SK-N-SH (cell line): ENCODE measurements around the gene SCN7A. TPM values are rescaled to one million over a fixed set of nuclear protein-coding genes. Genes with fewer than 3 reads are reported as not detected.
"Not testable (repeated sequence)": the region's sequence is repeated elsewhere in the genome, so short reads cannot be mapped to it uniquely, and the experiment has no call there.

Source experiments
- CTCF ChIA-PET: fragments of 300-600, 350-600 bp; formaldehyde crosslinking; extraction: SDS; loops from one replicate; lab custom pipeline; 2021; lab: Yijun Ruan, JAX
- POLR2A ChIA-PET: fragments of 350-600 bp; sonication (Branson Sonifier 250); formaldehyde crosslinking; extraction: SDS; loops from one replicate; lab custom pipeline; 2020; ENCODE audit warnings: antibody characterized with exemption, inconsistent platforms; lab: Yijun Ruan, JAX
- DNase-seq: peaks from one replicate; pipeline ENCODE4 v3.0.0; 2012
- H2AFZ ChIP-seq: fragments of 200-600 bp; sonication (generic); 2 replicates; pipeline ENCODE4 v1.8.1; 2016; ENCODE audit warnings: antibody characterized with exemption, mild to moderate bottlenecking, low read depth
- H3F3A ChIP-seq: fragments of 200-600 bp; sonication (generic); replicated peaks from 2 replicates; pipeline ENCODE3; 2016; ENCODE audit warnings: antibody characterized with exemption, mild to moderate bottlenecking; ENCODE audit not compliant: insufficient read depth
- H3K27ac ChIP-seq, 2 experiments: fragments of 200-500 bp in 1 of 2; fragments of 200-600 bp in 1 of 2; sonication (Bioruptor generic) in 1 of 2; sonication (generic), shearing (Covaris generic) in 1 of 2; 2 replicates each; pipeline versions ENCODE4 v1.5.1 to v1.6.1; 2014 to 2016; ENCODE audit warnings: low read depth in 2 of 2, inconsistent platforms in 1 of 2, low read length in 1 of 2, mild to moderate bottlenecking in 1 of 2, mixed read lengths in 1 of 2
- H3K27me3 ChIP-seq: fragments of 200-600 bp; sonication (generic), shearing (Covaris generic); 2 replicates; pipeline ENCODE4 v1.6.1; 2016; ENCODE audit warnings: mixed run types; ENCODE audit not compliant: insufficient read depth
- H3K36me3 ChIP-seq, 2 experiments: fragments of 200-500 bp in 1 of 2; fragments of 200-600 bp in 1 of 2; sonication (Bioruptor generic) in 1 of 2; sonication (generic) in 1 of 2; replicated peaks in 1 of 2; 2 replicates each; pipeline versions ENCODE3 to v1.5.1; 2014 to 2016; ENCODE audit warnings: low read length in 1 of 2, mild to moderate bottlenecking in 1 of 2; ENCODE audit not compliant: insufficient read depth in 2 of 2, control insufficient read depth in 1 of 2
- H3K4me1 ChIP-seq, 2 experiments: fragments of 200-500 bp in 1 of 2; fragments of 200-600 bp in 1 of 2; sonication (Bioruptor generic) in 1 of 2; sonication (generic), shearing (Covaris generic) in 1 of 2; 2 replicates each; pipeline versions ENCODE4 v1.5.1 to v1.6.1; 2014 to 2016; ENCODE audit warnings: low read depth in 1 of 2, low read length in 1 of 2, mixed run types in 1 of 2; ENCODE audit not compliant: insufficient read depth in 2 of 2, control insufficient read depth in 1 of 2
- H3K4me2 ChIP-seq: fragments of 200-600 bp; sonication (generic), shearing (Covaris generic); 2 replicates; pipeline ENCODE4 v1.6.1; 2017; ENCODE audit warnings: mixed run types
- H3K4me3 ChIP-seq, 2 experiments: fragments of 200-500 bp in 1 of 2; fragments of 200-600 bp in 1 of 2; sonication (Bioruptor generic) in 1 of 2; sonication (generic), shearing (Covaris generic) in 1 of 2; 2 replicates each; pipeline versions ENCODE4 v1.5.1 to v1.8.1; 2014 to 2016; ENCODE audit warnings: low read depth in 2 of 2, inconsistent platforms in 1 of 2, low read length in 1 of 2, mild to moderate bottlenecking in 1 of 2, mixed read lengths in 1 of 2, moderate library complexity in 1 of 2
- H3K79me2 ChIP-seq: fragments of 200-600 bp; sonication (generic); 2 replicates; pipeline ENCODE4 v1.8.1; 2017; ENCODE audit warnings: mild to moderate bottlenecking; ENCODE audit not compliant: insufficient read depth
- H3K9ac ChIP-seq: fragments of 200-600 bp; sonication (generic); 2 replicates; pipeline ENCODE4 v1.6.1; 2017; ENCODE audit warnings: mixed run types
- H3K9me2 ChIP-seq: fragments of 200-600 bp; sonication (generic); 2 replicates; pipeline ENCODE4 v1.6.1; 2017; ENCODE audit warnings: mixed run types
- H3K9me3 ChIP-seq: fragments of 200-600 bp; sonication (generic); 2 replicates; pipeline ENCODE4 v1.6.1; 2017; ENCODE audit warnings: mixed run types, mild to moderate bottlenecking, moderate library complexity
- H4K20me1 ChIP-seq: fragments of 200-600 bp; sonication (generic); 2 replicates; pipeline ENCODE4 v1.6.1; 2017; ENCODE audit warnings: mild to moderate bottlenecking, mixed run types; ENCODE audit not compliant: insufficient read depth
- EZH2phosphoT487 ChIP-seq: fragments of 200-600 bp; sonication (generic); IDR thresholded peaks from 2 replicates; pipeline ENCODE4 v1.6.1; 2017; ENCODE audit warnings: low read depth, mixed run types, mild to moderate bottlenecking, antibody characterized with exemption, moderate library complexity, borderline replicate concordance
- FOXJ3 ChIP-seq: sonication (generic); formaldehyde crosslinking; IDR thresholded peaks from 2 replicates; pipeline ENCODE4 v1.5.1; 2020; ENCODE audit warnings: mild to moderate bottlenecking, missing genetic modification reagents
- JUND ChIP-seq: IDR thresholded peaks from 2 replicates; pipeline ENCODE4 v1.4.0; 2012
- MXI1 ChIP-seq: IDR thresholded peaks from 2 replicates; pipeline ENCODE4 v1.6.1; 2012; ENCODE audit warnings: mild to moderate bottlenecking, low read depth, low read length, improper control_type of control experiment
- NRF1 ChIP-seq: IDR thresholded peaks from 2 replicates; pipeline ENCODE4 v1.6.1; 2012; ENCODE audit warnings: low read depth, mild to moderate bottlenecking, low read length
- POLR2AphosphoS5 ChIP-seq: IDR thresholded peaks from 2 replicates; pipeline ENCODE4 v1.6.1; 2012; ENCODE audit warnings: low read depth, low read length
- YY1 ChIP-seq: IDR thresholded peaks from 2 replicates; pipeline ENCODE4 v1.4.0; 2012; ENCODE audit warnings: low read depth, mild to moderate bottlenecking
- WGBS: methylation state at CpG from one replicate; pipeline ENCODE4 v1.1.6; 2017; ENCODE audit warnings: low lambda C conversion rate; 5-methylcytosine and 5-hydroxymethylcytosine counted together
- polyA plus RNA-seq, 3 experiments: library from polyadenylated mRNA; depleted of rRNA; stranded (reverse); fragments of >200 nt; gene quantifications; 2 replicates each; pipeline ENCODE4 v1.2.3, GENCODE V29; 2012
- TF ChIP-seq, protein P1 (sequence below): fragments of 200-600 bp; sonication (generic); IDR thresholded peaks from 2 replicates; pipeline ENCODE4 v1.6.1; 2017; ENCODE audit warnings: antibody characterized with exemption, mild to moderate bottlenecking, moderate library complexity

The SCN7A gene
- polyA plus RNA-seq, 1 of the 3 experiments (the other 2 are of a cell fraction), result 0.02 TPM

DNA sequence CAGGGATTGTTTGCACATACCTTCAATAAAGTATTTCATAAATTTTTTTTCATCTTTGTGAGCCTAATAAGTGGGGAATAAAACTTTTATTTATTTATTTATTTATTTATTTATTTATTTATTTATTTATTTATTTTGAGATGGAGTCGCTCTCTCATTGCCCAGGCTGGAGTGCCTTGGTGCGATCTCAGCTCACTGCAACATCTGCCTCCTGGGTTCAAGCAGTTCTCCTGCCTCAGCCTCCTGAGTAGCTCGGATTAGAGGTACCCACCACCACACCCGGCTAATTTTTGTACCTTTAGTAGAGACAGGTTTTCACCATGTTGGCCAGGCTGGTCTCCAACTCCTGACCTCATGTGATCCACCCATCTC lies 136.1 kb downstream of the SCN7A start:
- 96% methylated on average over 4 of the region's 4 CpGs for WGBS
- H2AFZ ChIP-seq, POLR2A ChIA-PET, H3K4me3 ChIP-seq, H3K9me3 ChIP-seq, H3K27me3 ChIP-seq, H3K9ac ChIP-seq, H3K36me3 ChIP-seq, H4K20me1 ChIP-seq, H3K4me2 ChIP-seq, H3K27ac ChIP-seq, H3K9me2 ChIP-seq, DNase-seq, H3F3A ChIP-seq: not testable (repeated sequence)
- Histone ChIP-seq H3K4me1 (peaks cover 3 to 11% of the 10 kb centered on the region in 2 experiments; a peak in 2 of 4 replicates), H3K79me2 (0 out of 2 replicates have a peak, but pooled peaks cover 10% of the 10 kb centered on the region)
- CTCF ChIA-PET, result interaction anchor here (1.5 to 1.7 kb wide), 2 partner anchors 20 to 59 kb away, joined by 3 to 4 read pairs; no protein-coding TSS in a partner anchor

DNA sequence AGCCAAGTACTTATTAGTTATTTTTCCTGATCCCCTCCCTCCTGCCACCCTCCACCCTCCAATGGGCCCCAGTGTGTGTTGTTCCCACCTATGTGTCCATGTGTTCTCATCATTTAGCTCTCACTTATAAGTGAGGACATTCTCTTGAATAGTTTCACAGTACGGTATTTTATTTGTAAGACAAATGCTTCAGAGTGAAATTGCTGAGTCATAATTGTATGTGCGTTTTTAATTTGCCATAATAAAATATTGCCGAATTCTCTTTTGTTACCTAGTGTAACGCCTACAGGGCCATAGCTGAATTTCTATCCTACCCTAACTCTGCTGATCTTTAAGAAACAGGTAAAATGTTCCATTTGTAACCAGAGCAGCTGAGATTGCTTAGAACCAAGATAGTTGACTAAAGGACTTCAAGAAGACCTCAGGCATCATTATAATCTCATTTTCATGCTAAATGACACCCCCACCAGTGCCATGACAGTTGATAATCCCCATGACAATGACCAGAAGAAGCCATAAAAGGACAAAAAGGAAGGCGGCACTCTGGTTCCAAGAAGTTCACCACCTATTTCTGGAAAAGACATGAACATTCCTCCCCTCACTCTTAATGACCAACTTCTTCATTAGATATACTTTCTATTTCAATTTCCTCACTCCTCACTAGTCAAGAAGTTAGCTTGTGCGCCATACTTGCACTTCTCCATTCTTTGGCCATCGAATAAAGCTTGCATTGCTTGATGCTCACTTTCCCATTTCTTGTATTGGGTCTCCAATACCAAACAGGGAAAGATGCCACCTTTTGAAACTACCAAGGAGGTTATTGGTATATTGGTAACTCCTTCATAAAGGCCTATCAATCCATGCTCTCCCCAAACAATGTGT lies 136.7 kb downstream of the SCN7A start:
- no peak for DNase-seq
- Histone ChIP-seq H3K9me2 (no peaks in the 10 kb centered on the region), H3K9ac (no peak overlapping the region), H3K79me2 (0 out of 2 replicates have a peak, but pooled peaks cover 11% of the 10 kb centered on the region), H4K20me1 (no peaks in the 10 kb centered on the region), H3K4me2 (no peak overlapping the region), H3K36me3 (peaks cover 0 to 5% of the 10 kb centered on the region in 2 experiments), H3K27me3 (no peaks in the 10 kb centered on the region), H3F3A (peaks cover 8% of the 10 kb centered on the region), H3K27ac (no peak overlapping the region), H3K4me1 (peaks cover 3 to 10% of the 10 kb centered on the region in 2 experiments; a peak in 2 of 4 replicates), H2AFZ (no peak overlapping the region), H3K9me3 (no peaks in the 10 kb centered on the region), H3K4me3 (no peak overlapping the region)
- TF ChIP-seq YY1 (no peak), MXI1 (no peak), FOXJ3 (no peak), JUND (no peak), EZH2phosphoT487 (no peak), POLR2AphosphoS5 (no peak), NRF1 (no peak)
- TF ChIP-seq, protein P1, sequence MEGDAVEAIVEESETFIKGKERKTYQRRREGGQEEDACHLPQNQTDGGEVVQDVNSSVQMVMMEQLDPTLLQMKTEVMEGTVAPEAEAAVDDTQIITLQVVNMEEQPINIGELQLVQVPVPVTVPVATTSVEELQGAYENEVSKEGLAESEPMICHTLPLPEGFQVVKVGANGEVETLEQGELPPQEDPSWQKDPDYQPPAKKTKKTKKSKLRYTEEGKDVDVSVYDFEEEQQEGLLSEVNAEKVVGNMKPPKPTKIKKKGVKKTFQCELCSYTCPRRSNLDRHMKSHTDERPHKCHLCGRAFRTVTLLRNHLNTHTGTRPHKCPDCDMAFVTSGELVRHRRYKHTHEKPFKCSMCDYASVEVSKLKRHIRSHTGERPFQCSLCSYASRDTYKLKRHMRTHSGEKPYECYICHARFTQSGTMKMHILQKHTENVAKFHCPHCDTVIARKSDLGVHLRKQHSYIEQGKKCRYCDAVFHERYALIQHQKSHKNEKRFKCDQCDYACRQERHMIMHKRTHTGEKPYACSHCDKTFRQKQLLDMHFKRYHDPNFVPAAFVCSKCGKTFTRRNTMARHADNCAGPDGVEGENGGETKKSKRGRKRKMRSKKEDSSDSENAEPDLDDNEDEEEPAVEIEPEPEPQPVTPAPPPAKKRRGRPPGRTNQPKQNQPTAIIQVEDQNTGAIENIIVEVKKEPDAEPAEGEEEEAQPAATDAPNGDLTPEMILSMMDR, result no peak
- POLR2A ChIA-PET, result no interaction called here
- 88% methylated on average over 7 of the region's 7 CpGs for WGBS
- CTCF ChIA-PET, result interaction anchor here (0.8 to 1.7 kb wide), 4 partner anchors 20 to 159 kb away, joined by 3 to 5 read pairs (median 4); no protein-coding TSS in a partner anchor

Other genes with a start within 250 kb of the SCN7A start
- gene SCN9A, start 118.3 kb downstream of the SCN7A start, polyA plus RNA-seq (2012; rRNA removed), result 5.9 and 7.8 TPM in 2 replicates